Globus pallidus (tissue), 1 donor: ENCODE data around the gene SOCS4.

Experiments used
- DNase-seq: peaks from one replicate; pipeline ENCODE4 v3.0.0-alpha.2; 2015; ENCODE audit warnings: low spot score

SOCS4 gene

DNA sequence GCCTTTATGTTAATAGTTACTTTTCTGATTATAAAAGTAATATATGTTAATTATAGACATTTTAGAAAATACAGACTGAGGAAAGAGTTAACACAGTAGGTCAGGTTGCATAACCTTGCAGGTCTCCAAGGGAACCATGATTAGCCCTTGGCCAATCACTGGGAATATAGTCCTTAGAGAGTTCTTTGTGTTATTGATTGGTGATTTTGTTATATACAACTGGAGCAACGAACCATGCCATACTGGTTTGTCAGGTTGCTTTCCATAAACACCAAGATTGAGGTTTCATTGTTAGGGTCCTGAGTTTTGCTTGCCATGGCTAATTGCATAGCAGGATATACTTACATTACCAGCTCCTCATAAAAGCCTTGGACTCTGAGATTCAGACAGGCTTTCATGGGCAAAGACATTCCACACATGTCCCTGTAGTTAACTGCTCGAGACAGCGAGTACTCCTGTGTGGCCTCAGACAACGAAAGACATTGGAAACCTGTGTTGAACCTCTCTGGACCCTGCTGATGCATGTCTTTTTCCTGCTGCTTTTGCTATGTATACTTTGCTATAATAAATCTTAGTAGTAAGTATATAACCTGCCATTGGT is 58.1 kb downstream of the SOCS4 start:
- DNase-seq = no peak

DNA sequence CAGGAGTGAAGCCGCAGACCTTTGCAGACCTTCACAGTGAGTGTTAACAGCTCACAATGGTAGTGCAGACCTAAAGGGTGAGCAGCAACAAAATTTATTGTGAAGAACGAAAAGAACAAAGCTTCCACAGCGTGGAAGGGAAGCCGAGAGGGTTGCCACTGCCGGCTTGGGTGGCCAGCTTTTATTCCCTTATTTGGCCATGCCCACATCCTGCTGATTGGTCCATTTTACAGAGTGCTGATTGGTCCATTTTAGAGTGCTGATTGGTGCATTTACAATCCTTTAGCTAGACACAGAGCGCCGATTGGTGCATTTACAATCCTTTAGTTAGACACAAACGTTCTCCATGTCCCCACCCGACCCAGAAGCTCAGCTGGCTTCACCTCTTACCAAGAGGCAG is 59.9 kb downstream of the SOCS4 start:
- DNase-seq = no peak

DNA sequence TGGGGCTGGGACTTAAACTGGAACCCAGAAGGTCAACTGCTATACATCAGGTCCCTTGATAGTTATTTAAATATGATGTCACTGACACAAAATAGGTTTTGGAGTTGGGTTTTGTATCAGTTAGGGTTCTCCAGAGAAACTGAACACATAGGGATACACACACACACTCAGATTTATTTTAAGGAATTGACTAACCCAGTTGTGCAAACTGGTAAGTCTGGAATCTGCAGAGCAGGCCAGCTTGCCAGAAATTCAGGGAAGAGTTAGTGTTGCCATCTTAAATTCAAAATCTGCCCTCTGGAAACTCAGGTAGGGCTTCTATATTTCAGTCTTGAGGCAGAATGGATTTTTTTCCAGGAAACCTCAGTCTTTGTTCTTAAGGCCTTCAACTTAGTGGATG is 61.3 kb downstream of the SOCS4 start:
- DNase-seq = no peak

DNA sequence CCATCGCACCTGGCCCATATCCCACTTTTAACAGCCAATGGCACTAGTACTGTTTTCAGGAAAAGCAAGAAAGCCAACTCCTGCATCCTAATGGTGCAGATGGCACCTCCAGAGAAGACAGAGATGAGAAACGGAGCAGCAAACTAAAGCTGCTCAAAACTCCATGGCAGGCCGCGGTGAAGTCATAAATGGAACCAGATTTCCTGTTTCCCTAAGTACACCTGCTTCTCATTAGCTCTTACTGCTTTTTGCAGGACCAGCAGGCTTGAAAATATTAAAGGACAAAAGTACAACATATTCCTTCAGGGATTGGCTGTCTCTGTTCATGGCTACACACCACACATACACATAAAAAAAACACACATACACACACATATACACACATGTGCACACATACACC is 65.3 kb downstream of the SOCS4 start:
- no peak for DNase-seq

DNA sequence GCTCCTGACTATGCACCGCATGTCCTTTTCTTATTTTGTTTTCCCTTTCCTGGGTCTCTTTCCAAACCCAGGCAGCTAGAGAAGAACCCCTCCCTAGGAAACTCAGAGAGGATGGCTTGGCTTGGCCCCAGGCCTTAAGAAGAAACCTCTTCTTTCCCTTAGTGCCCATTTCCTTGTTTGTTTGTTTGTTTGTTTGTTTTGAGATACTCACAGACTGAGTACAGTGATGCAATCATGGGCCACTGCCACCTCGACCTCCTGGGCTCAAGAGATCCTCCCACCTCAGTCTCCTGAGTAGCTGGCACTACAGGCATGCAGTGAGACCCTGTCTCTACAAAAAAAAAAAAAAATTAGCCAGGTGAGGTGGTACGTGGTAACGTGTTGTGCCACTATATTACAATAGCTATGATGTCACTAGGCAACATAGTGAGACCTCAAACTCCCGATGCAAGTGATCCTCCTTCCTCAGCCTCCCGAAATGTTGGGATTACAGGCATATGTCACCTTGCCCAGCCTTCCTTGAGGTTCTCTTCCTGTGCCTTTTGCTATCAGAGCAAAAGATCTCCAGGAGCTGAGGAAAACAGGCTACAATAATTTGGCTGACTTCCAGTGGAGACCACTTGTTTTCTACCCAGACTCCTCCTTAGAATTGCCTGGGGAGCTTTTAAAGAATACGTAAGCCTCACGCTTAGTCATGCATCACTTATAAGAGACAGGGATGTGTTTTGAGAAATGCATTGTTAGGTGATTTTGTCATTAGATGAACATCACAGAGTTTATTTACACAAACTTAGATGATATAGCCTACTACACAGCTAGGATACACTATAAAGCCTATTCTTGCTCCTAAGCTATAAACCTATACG is 67.5 kb downstream of the SOCS4 start:
- DNase-seq = no peak

DNA sequence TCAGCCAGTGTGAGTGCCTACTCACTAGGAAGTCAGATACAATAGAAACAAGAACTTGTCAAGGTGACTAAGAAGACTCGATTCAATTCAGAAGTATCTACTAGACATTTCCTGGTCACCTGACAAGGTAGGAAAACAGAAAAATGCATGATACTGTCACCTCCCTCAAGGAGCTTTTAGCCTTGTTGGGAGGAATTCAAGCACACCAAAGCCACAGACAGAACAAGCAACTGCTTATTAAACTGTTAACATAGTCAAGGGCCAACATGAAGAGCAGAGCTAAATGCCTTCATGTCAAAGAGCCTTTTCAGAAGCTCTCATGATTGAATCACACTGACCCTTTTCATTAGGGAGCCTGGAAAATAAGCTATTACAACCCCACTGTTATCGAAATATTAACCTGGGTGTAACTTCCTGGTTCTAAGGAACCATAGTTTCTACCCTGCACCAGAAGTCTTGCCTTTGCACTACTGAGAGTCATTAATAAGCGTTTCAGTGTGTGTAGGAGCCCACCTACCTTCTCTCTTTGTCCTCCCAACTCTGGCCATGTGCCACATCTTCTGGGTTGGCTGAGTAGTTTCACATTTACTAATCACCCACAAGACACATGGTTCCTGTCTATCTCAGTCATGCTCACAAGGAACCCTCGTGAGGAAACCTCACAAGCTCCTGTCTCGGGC is 71.0 kb downstream of the SOCS4 start:
- DNase-seq = peak; percentile 25

DNA sequence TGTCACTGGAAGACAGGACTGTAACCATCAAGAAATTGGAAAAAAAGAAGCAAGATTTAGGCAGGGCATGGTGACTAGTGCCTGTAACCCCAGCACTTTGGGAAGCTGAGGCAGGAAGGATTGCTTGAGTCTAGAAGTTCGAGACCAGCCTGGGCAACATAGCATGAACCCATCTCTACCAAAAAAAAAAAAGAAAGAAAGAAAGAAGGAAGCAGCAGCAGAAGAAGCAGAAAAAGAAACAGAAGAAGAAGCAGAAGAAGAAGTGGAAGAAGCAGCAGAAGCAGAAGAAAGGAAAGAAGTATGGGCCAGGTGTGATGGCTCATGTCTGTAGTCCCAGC is 71.5 kb downstream of the SOCS4 start:
- no peak for DNase-seq
